Hepatocyte (in vitro differentiated cells): ENCODE measurements around the gene LGALS7B.

Experiments used
- CTCF ChIP-seq: fragments of 200-600 bp; sonication (generic); IDR thresholded peaks from 2 replicates; pipeline ENCODE4 v1.5.1; 2016; ENCODE audit warnings: antibody characterized with exemption, mild to moderate bottlenecking; ENCODE audit not compliant: poor library complexity
- EZH2 ChIP-seq: fragments of 200-600 bp; sonication (generic); IDR thresholded peaks from 2 replicates; pipeline ENCODE4 v1.6.1; 2016; ENCODE audit warnings: antibody characterized with exemption, mild to moderate bottlenecking, borderline replicate concordance
- EZH2phosphoT487 ChIP-seq: fragments of 200-600 bp; sonication (generic); IDR thresholded peaks from one replicate; pipeline ENCODE4 v1.6.1; 2018; ENCODE audit warnings: antibody characterized with exemption, mild to moderate bottlenecking, low read depth, moderate library complexity; ENCODE audit not compliant: unreplicated experiment, severe bottlenecking

- TF ChIP-seq CTCF (no peak), EZH2 (no peak), EZH2phosphoT487 (no peak)
Observed at GRCh38 chr19:38743394-38744297, 45.4 kb upstream of the LGALS7B start.
